Esophagus muscularis mucosa (tissue), 4 donors: ENCODE data around the gene GSTO2. TPM values are rescaled to one million over a fixed set of nuclear protein-coding genes. Genes with fewer than 3 reads are reported as not detected.
"Not testable (repeated sequence)": the region's sequence is repeated elsewhere in the genome, so short reads cannot be mapped to it uniquely, and the experiment has no call there.

Experiments
- DNase-seq: peaks from one replicate; pipeline ENCODE4 v3.0.0-alpha.2; 2017; ENCODE audit errors: extremely low spot score
- H3K27ac ChIP-seq, 4 donors: fragments of 200-600 bp; sonication (generic); replicated peaks in 1 of 4; 1 replicate in 3 of 4; 2 replicates in 1 of 4; pipeline ENCODE4 v1.5.1; 2016 to 2019; ENCODE audit warnings: mild to moderate bottlenecking in 1 of 4
- H3K27me3 ChIP-seq, 4 donors: fragments of 200-600 bp; sonication (generic); one replicate each; pipeline versions ENCODE4 v1.5.1 to v1.6.0; 2016 to 2019
- H3K36me3 ChIP-seq, 4 donors: fragments of 200-600 bp; sonication (generic); one replicate each; pipeline ENCODE4 v1.5.1; 2016 to 2019
- H3K4me1 ChIP-seq, 4 donors: fragments of 200-600 bp; sonication (generic); one replicate each; pipeline ENCODE4 v1.5.1; 2016 to 2019
- H3K4me3 ChIP-seq, 4 donors: fragments of 200-600 bp; sonication (generic); 1 replicate in 2 of 4; 2 replicates in 2 of 4; pipeline ENCODE4 v1.5.1; 2016 to 2019; ENCODE audit warnings: mild to moderate bottlenecking in 4 of 4, moderate library complexity in 1 of 4
- H3K9me3 ChIP-seq, 4 donors: fragments of 200-600 bp; sonication (generic); 1 replicate in 3 of 4; 2 replicates in 1 of 4; pipeline ENCODE4 v1.5.1; 2016 to 2019
- EP300 ChIP-seq: sonication (generic); formaldehyde crosslinking; IDR thresholded peaks from one replicate; pipeline ENCODE4 v1.6.1; 2017; ENCODE audit warnings: antibody characterized with exemption
- POLR2A ChIP-seq: fragments of 450-650 bp; IDR thresholded peaks from one replicate; pipeline ENCODE4 v1.6.1; 2017; ENCODE audit warnings: antibody characterized with exemption, moderate library complexity, mild to moderate bottlenecking, low read depth
- POLR2AphosphoS5 ChIP-seq, 2 donors: sonication (generic); formaldehyde crosslinking; IDR thresholded peaks; one replicate each; pipeline ENCODE4 v1.6.1; 2017; ENCODE audit warnings: antibody characterized with exemption in 2 of 2
- WGBS: methylation state at CpG from one replicate; pipeline ENCODE4 v1.1.5; 2018; 5-methylcytosine and 5-hydroxymethylcytosine counted together
- intact Hi-C: fragments of 100-400 bp; cut with DNase I; formaldehyde crosslinking; loops from one replicate; pipeline ENCODE4 v1.15.1; 2023
- total RNA-seq, 4 donors: library from RNA; depleted of rRNA; stranded (reverse); fragments of >200 nt; gene quantifications; one replicate each; pipeline versions ENCODE4 v1.1.0 to v1.2.1, GENCODE V29; 2016
- TF ChIP-seq, protein P1 (sequence below), 3 experiments: fragments of 200-600 bp in 2 of 3; fragments of 450-650 bp in 1 of 3; sonication (generic) in 2 of 3; IDR thresholded peaks; one replicate each; pipeline ENCODE4 v1.5.1; 2017 to 2019; ENCODE audit warnings: antibody characterized with exemption in 3 of 3, mild to moderate bottlenecking in 2 of 3, moderate library complexity in 1 of 3

Gene GSTO2
- total RNA-seq, 4 donors from 2014 or later, result 0.42 to 0.99 (median 0.63) TPM

DNA sequence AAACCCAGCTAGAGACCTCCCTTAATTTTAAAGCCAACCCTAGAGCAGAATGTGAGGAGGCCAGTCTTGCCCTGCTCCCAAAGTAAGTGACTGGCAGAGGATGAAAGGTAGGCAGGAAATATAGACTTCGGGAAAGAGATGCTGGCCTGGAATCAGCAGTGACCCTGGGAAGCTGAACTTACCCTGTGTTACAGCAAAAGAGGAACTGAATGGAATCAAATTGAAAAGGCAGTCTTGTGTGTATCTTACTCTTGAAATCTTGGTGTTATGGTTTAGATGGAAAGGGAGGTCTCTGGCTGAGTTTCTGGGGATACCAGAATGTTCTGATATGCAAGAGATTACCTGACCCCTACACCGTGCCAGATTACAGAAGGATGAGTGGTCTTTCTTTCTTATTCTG, 28.9 kb upstream of the GSTO2 start:
- no peak overlapping the region for H3K27ac ChIP-seq
- H3K36me3 ChIP-seq, result no peaks in the 10 kb centered on the region
- DNase-seq, result no peak
- 76% methylated on average over 2 of the region's 2 CpGs for WGBS
- no peaks in the 10 kb centered on the region for H3K4me1 ChIP-seq
- no peak overlapping the region for H3K4me3 ChIP-seq
- TF ChIP-seq POLR2AphosphoS5 (IDR thresholded peaks at IDR 0.05), result no peak
- TF ChIP-seq POLR2A, result no peak
- TF ChIP-seq EP300, result no peak
- TF ChIP-seq, protein P1, sequence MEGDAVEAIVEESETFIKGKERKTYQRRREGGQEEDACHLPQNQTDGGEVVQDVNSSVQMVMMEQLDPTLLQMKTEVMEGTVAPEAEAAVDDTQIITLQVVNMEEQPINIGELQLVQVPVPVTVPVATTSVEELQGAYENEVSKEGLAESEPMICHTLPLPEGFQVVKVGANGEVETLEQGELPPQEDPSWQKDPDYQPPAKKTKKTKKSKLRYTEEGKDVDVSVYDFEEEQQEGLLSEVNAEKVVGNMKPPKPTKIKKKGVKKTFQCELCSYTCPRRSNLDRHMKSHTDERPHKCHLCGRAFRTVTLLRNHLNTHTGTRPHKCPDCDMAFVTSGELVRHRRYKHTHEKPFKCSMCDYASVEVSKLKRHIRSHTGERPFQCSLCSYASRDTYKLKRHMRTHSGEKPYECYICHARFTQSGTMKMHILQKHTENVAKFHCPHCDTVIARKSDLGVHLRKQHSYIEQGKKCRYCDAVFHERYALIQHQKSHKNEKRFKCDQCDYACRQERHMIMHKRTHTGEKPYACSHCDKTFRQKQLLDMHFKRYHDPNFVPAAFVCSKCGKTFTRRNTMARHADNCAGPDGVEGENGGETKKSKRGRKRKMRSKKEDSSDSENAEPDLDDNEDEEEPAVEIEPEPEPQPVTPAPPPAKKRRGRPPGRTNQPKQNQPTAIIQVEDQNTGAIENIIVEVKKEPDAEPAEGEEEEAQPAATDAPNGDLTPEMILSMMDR (IDR thresholded peaks at IDR 0.05), result no peak
- no peaks in the 10 kb centered on the region for H3K9me3 ChIP-seq
- intact Hi-C loops, result no loop called here
- peaks cover 0 to 4% (median 0%) of the 10 kb centered on the region in 4 donors for H3K27me3 ChIP-seq

DNA sequence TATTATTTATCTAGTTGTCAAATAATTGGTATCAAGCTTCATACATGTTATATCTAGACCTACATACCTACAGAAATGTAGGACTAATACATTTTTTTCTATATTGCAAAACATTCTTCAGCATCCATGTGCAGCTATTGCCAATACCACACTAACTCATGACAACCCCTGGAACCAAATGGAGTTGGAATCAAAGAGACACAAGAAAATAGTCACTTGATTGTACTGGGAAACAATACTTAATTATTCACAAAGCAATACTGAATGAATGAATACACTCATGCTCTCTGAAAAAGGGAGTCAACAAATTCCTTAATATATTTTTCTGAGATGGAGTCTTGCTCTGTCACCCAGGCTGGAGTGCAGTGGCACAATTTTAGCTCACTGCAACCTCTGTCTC, 26.4 kb upstream of the GSTO2 start:
- no peak for DNase-seq
- TF ChIP-seq POLR2AphosphoS5 (IDR thresholded peaks at IDR 0.05) (no peak), EP300 (no peak), POLR2A (no peak)
- TF ChIP-seq, protein P1 (IDR thresholded peaks at IDR 0.05), result no peak
- Histone ChIP-seq H3K27me3 (no peaks in the 10 kb centered on the region), H3K27ac (no peak overlapping the region), H3K9me3 (no peaks in the 10 kb centered on the region), H3K4me3 (no peak overlapping the region), H3K36me3 (no peaks in the 10 kb centered on the region), H3K4me1 (no peaks in the 10 kb centered on the region)
- intact Hi-C loops, result no loop called here

DNA sequence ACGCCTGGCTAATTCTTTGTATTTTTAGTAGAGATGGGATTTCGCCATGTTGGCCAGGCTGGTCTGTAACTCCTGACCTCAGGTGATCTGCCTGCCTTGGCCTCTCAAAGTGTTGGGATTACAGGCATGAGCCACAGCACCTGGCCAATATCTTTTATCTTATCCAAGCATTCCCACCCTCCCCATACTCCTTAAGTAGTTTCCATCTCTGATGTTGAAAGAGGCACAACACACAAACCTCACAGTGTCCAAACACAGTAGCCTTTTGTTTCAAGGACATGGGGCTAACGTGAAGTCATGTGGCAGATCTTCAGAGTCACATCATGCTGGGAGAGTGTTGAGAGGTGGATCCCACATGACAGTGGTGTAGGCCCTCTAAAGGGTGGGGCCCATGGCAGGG, 26.0 kb upstream of the GSTO2 start:
- H3K36me3 ChIP-seq, DNase-seq, intact Hi-C loops, H3K4me1 ChIP-seq, H3K27me3 ChIP-seq, H3K9me3 ChIP-seq, H3K27ac ChIP-seq, H3K4me3 ChIP-seq: not testable (repeated sequence)
- WGBS, result 85% methylated on average over 3 of the region's 3 CpGs

DNA sequence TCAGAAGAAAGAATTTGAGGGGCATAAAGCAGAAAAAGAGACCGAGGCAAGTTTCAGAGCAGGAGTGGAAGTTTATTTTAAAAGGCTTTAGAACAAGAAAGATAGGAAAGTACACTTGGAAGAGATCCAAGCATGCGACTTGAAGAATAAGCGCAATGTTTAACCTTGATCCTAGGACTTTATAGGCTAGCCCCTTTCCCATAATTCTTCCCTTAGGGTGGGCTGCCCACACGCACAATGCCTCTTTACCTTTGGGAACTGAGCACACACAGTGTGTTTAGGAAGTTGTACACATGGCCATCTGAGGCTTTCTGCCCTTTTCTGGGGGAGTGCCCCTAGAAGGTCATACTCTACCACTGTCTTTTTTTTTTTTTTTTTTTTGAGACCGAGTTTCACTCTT, 25.5 kb upstream of the GSTO2 start:
- WGBS, result 63% methylated on average over 5 of the region's 5 CpGs
- intact Hi-C loops, result no loop called here

DNA sequence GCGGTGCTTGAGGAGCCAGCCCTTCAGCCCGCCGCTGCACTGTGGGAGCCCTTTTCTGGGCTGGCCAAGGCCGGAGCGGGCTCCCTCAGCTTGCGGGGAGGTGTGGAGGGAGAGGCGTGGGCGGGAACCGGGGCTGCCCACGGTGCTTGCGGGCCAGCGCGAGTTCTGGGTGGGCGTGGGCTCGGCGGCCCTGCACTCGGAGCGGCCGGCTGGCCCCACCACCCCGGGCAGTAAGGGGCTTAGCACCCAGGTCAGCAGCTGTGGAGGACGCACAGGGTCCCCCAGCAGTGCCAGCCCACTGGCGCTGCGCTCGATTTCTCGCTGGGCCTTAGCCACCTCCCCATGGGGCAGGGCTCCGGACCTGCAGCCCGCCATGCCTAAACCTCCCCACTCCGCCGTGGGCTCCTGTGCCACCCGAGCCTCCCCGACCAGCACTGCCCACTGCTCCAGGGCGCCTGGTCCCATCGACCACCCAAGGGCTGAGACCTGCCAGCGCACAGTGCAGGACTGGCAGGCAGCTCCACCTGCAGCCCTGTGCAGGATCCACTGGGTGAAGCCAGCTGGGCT, 23.8 kb upstream of the GSTO2 start:
- Histone ChIP-seq H3K27ac (no peak overlapping the region), H3K4me1 (no peaks in the 10 kb centered on the region), H3K36me3 (no peaks in the 10 kb centered on the region), H3K4me3 (no peak overlapping the region), H3K27me3 (no peaks in the 10 kb centered on the region), H3K9me3 (no peaks in the 10 kb centered on the region)
- DNase-seq, result no peak
- intact Hi-C loops, result no loop called here
- 93% methylated on average over 20 of the region's 34 CpGs for WGBS
- TF ChIP-seq, protein P1 (IDR thresholded peaks at IDR 0.05), result no peak
- no peak for TF ChIP-seq POLR2AphosphoS5 (IDR thresholded peaks at IDR 0.05)
- no peak for TF ChIP-seq EP300
- no peak for TF ChIP-seq POLR2A

More for the DNA sequence above, 25.5 kb upstream of the GSTO2 start:
- DNase-seq, result no peak
- H3K27ac ChIP-seq, result no peak overlapping the region
- H3K4me3 ChIP-seq, result no peak overlapping the region
- TF ChIP-seq EP300 (no peak), POLR2AphosphoS5 (IDR thresholded peaks at IDR 0.05) (no peak), POLR2A (no peak)
- TF ChIP-seq, protein P1 (IDR thresholded peaks at IDR 0.05), result no peak
- no peaks in the 10 kb centered on the region for H3K36me3 ChIP-seq
- no peaks in the 10 kb centered on the region for H3K27me3 ChIP-seq
- no peaks in the 10 kb centered on the region for H3K4me1 ChIP-seq
- H3K9me3 ChIP-seq, result no peaks in the 10 kb centered on the region
